B cell (primary cell): Measurements from ENCODE around the gene HIGD2A. TPM values are rescaled to one million over a fixed set of nuclear protein-coding genes. Genes with fewer than 3 reads are reported as not detected.

ENCODE experiments used
- ATAC-seq: fragments of 200-7000 bp; cut with Tn5 transposase; one replicate; pipeline ENCODE4 v1.10.0; 2021; ENCODE audit warnings: low read depth, mild to moderate bottlenecking, moderate number of reproducible peaks, moderate library complexity
- CTCF ChIA-PET: fragments of 350-600 bp; sonication (Branson Sonifier 250); formaldehyde crosslinking; loops from one replicate; lab custom pipeline; 2021; ENCODE audit warnings: antibody characterized with exemption, inconsistent platforms; lab: Charles Lee
- POLR2A ChIA-PET: fragments of 350-600 bp; sonication (Branson Sonifier 250); formaldehyde crosslinking; loops from one replicate; lab custom pipeline; 2021; ENCODE audit warnings: antibody characterized with exemption; lab: Charles Lee
- DNase-seq: peaks from one replicate; pipeline ENCODE4 v3.0.0; 2013
- H2AFZ ChIP-seq: 2 replicates; pipeline ENCODE4 v1.6.1; 2012; ENCODE audit warnings: mild to moderate bottlenecking, low read depth, low read length; ENCODE audit not compliant: insufficient read depth, poor library complexity, severe bottlenecking
- H3K27ac ChIP-seq, 2 donors: 1 replicate in 1 of 2; 2 replicates in 1 of 2; pipeline ENCODE4 v1.5.1; 2012 to 2013; ENCODE audit warnings: low read length in 2 of 2, mild to moderate bottlenecking in 2 of 2, moderate library complexity in 1 of 2
- H3K27me3 ChIP-seq, 4 experiments: fragments of 200-600 bp in 1 of 4; sonication (generic) in 1 of 4; replicated peaks in 1 of 4; 1 replicate in 2 of 4; 2 replicates in 2 of 4; pipeline versions ENCODE4 v1.6.1 to v1.7.0; 2013 to 2016; ENCODE audit warnings: low read length in 3 of 4, mild to moderate bottlenecking in 2 of 4, mixed read lengths in 1 of 4, moderate library complexity in 1 of 4; ENCODE audit not compliant: insufficient read depth in 4 of 4, control insufficient read depth in 3 of 4; ENCODE audit errors: control extremely low read depth in 1 of 4
- H3K36me3 ChIP-seq, 2 experiments: replicated peaks in 1 of 2; 1 replicate in 1 of 2; 2 replicates in 1 of 2; pipeline versions ENCODE4 v1.6.1 to v1.7.1; 2013; ENCODE audit warnings: low read length in 1 of 2; ENCODE audit not compliant: insufficient read depth in 2 of 2, control insufficient read depth in 1 of 2; ENCODE audit errors: control extremely low read depth in 1 of 2, extremely low read depth in 1 of 2
- H3K4me1 ChIP-seq, 2 donors: fragments of 200-600 bp in 1 of 2; sonication (generic) in 1 of 2; 1 replicate in 1 of 2; 2 replicates in 1 of 2; pipeline versions ENCODE4 v1.5.1 to v1.6.1; 2013 to 2017; ENCODE audit warnings: low read length in 2 of 2; ENCODE audit not compliant: control insufficient read depth in 2 of 2, insufficient read depth in 2 of 2
- H3K4me2 ChIP-seq: replicated peaks from 2 replicates; pipeline ENCODE3; 2012; ENCODE audit warnings: mild to moderate bottlenecking, low read depth, low read length; ENCODE audit not compliant: poor library complexity, severe bottlenecking
- H3K4me3 ChIP-seq, 5 experiments: fragments of 200-600 bp in 1 of 5; sonication (generic) in 1 of 5; 1 replicate in 3 of 5; 2 replicates in 2 of 5; pipeline versions ENCODE4 v1.5.1 to v1.7.0; 2011 to 2016; ENCODE audit warnings: low read length in 4 of 5, mild to moderate bottlenecking in 4 of 5, low read depth in 2 of 5, control low read depth in 1 of 5, moderate library complexity in 1 of 5; ENCODE audit not compliant: insufficient read depth in 1 of 5; ENCODE audit errors: control extremely low read depth in 1 of 5, extremely low read depth in 1 of 5
- H3K79me2 ChIP-seq: fragments of 200-600 bp; sonication (generic); one replicate; pipeline ENCODE4 v1.6.0; 2016; ENCODE audit warnings: low read length; ENCODE audit not compliant: control insufficient read depth, insufficient read depth
- H3K9ac ChIP-seq: fragments of 200-600 bp; sonication (generic); 2 replicates; pipeline ENCODE4 v1.6.1; 2017; ENCODE audit warnings: mild to moderate bottlenecking, low read length, moderate library complexity
- H3K9me3 ChIP-seq, 3 donors: one replicate each; pipeline versions ENCODE4 v1.6.1 to v1.7.1; 2013; ENCODE audit warnings: low read length in 2 of 3; ENCODE audit not compliant: control insufficient read depth in 2 of 3, insufficient read depth in 1 of 3; ENCODE audit errors: control extremely low read depth in 1 of 3
- H4K20me1 ChIP-seq: 2 replicates; pipeline ENCODE4 v1.6.0; 2012; ENCODE audit warnings: mild to moderate bottlenecking, low read length; ENCODE audit not compliant: insufficient read depth, control insufficient read depth, poor library complexity, severe bottlenecking
- H3K27ac Mint-ChIP-seq: one replicate; pipeline ENCODE4 v1.8.0; 2021; ENCODE audit warnings: mixed read lengths
- H3K27me3 Mint-ChIP-seq: one replicate; pipeline ENCODE4 v1.8.0; 2021; ENCODE audit warnings: mixed read lengths
- H3K4me1 Mint-ChIP-seq: one replicate; pipeline ENCODE4 v1.8.0; 2021; ENCODE audit warnings: mixed read lengths
- H3K4me3 Mint-ChIP-seq: one replicate; pipeline ENCODE4 v1.8.0; 2021; ENCODE audit warnings: mixed read lengths
- H3K9me3 Mint-ChIP-seq: one replicate; pipeline ENCODE4 v1.8.0; 2022; ENCODE audit warnings: mixed read lengths; ENCODE audit not compliant: insufficient read depth
- EZH2 ChIP-seq: IDR thresholded peaks from 2 replicates; pipeline ENCODE4 v1.6.1; 2012; ENCODE audit warnings: borderline replicate concordance, low read depth, mild to moderate bottlenecking, moderate library complexity, low read length; ENCODE audit not compliant: insufficient read depth, poor library complexity, severe bottlenecking
- WGBS: methylation state at CpG from one replicate; pipeline ENCODE4 v1.1.5; 2013; ENCODE audit warnings: missing lambda C conversion rate; ENCODE audit not compliant: insufficient coverage; 5-methylcytosine and 5-hydroxymethylcytosine counted together
- intact Hi-C: fragments of 100-400 bp; cut with micrococcal nuclease; formaldehyde crosslinking; loops from one replicate; pipeline ENCODE4 v1.10.0; 2022
- polyA plus RNA-seq: library from polyadenylated mRNA; depleted of rRNA; stranded (reverse); fragments of >200 nt; gene quantifications from 2 replicates; pipeline ENCODE4 v1.2.3, GENCODE V29; 2012
- total RNA-seq, 2 donors: library from RNA; stranded (reverse); fragments of 120-200 nt in 1 of 2; gene quantifications; 1 replicate in 1 of 2; 2 replicates in 1 of 2; pipeline versions ENCODE4 v1.2.3 to v1.2.4, GENCODE V29; 2013 to 2022
- TF ChIP-seq, protein P1 (sequence below): fragments of 200-600 bp; IDR thresholded peaks from one replicate; pipeline ENCODE4 v1.8.0; 2022; ENCODE audit warnings: antibody characterized with exemption, mild to moderate bottlenecking

HIGD2A gene
- total and polyA plus RNA-seq, 2 donors (not counting 1 experiment from before 2014, with no cell fraction given): 80.1 to 212 TPM

DNA sequence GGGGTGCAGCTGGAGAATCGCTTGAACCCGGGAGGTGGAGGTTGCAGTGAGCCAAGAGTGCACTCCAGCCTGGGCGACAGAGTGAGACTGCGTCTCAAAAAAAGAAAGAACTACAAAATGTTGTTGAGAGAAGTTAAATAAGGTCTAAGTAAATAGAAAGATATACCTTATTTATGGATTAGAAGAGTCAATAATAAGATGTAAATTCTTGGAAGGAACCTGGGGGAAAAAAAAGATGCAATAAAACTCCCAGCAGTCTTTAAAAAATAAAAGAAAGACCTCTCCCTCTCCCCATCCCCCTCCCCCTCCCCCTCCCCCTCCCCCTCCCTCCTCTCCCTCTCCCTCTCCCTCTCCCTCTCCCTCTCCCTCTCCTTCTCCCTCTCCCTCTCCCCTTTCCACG is 44.2 kb downstream of the HIGD2A start:
- Histone ChIP-seq H3K9ac (no peak overlapping the region), H2AFZ (no peak overlapping the region), H3K36me3 (no peaks in the 10 kb centered on the region), H3K4me1 (peaks cover 7 to 10% of the 10 kb centered on the region in 2 donors), H3K27me3 (peaks cover 0 to 3% (median 0%) of the 10 kb centered on the region in 4 experiments), H3K27ac (no peak overlapping the region), H3K4me3 (no peak overlapping the region), H4K20me1 (no peaks in the 10 kb centered on the region), H3K4me2 (no peak overlapping the region), H3K79me2 (no peaks in the 10 kb centered on the region), H3K9me3 (no peaks in the 10 kb centered on the region)
- CTCF ChIA-PET: no interaction called here
- TF ChIP-seq, protein P1, sequence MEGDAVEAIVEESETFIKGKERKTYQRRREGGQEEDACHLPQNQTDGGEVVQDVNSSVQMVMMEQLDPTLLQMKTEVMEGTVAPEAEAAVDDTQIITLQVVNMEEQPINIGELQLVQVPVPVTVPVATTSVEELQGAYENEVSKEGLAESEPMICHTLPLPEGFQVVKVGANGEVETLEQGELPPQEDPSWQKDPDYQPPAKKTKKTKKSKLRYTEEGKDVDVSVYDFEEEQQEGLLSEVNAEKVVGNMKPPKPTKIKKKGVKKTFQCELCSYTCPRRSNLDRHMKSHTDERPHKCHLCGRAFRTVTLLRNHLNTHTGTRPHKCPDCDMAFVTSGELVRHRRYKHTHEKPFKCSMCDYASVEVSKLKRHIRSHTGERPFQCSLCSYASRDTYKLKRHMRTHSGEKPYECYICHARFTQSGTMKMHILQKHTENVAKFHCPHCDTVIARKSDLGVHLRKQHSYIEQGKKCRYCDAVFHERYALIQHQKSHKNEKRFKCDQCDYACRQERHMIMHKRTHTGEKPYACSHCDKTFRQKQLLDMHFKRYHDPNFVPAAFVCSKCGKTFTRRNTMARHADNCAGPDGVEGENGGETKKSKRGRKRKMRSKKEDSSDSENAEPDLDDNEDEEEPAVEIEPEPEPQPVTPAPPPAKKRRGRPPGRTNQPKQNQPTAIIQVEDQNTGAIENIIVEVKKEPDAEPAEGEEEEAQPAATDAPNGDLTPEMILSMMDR: no peak
- TF ChIP-seq EZH2: no peak
- ATAC-seq: no peak
- DNase-seq: no peak
- Mint-ChIP-seq H3K4me1 (peaks cover 8% of the 10 kb centered on the region), H3K27ac (no peak overlapping the region), H3K4me3 (no peak overlapping the region), H3K27me3 (peaks cover 4% of the 10 kb centered on the region), H3K9me3 (no peaks in the 10 kb centered on the region)
- WGBS: 94% methylated on average over 2 of the region's 5 CpGs
- intact Hi-C loops: no loop called here
- POLR2A ChIA-PET: no interaction called here

DNA sequence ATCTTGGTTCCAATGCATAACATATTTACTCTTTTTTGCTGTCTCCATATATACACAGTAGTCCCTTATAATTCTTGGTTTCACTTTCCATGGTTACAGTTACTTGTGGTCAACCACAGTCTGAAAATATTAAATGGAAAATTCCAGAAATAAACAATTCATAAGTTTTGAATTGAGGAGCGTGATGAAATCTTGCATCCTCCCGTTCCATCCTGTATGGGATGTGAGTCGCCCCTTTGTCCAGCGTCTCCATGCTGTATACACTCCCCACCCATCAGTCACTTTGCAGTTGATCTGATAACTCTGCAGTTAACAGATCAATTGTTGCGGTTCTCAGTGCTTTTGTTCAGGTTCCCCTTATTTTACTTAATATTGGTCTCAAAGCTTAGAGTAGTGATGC is 48.1 kb downstream of the HIGD2A start:
- Mint-ChIP-seq H3K27ac (no peak overlapping the region), H3K27me3 (peaks cover 6% of the 10 kb centered on the region)

More for the DNA sequence above, 48.1 kb downstream of the HIGD2A start:
- CTCF ChIA-PET: no interaction called here
- intact Hi-C loops: no loop called here
- H3K9me3 ChIP-seq: no peaks in the 10 kb centered on the region
- peak overlapping the region in 2 of 5 experiments; percentile 15 to 47 for H3K4me3 ChIP-seq
- H3K27me3 ChIP-seq: no peaks in the 10 kb centered on the region
- peaks cover 7 to 10% of the 10 kb centered on the region in 2 donors for H3K4me1 ChIP-seq
- peak overlapping the region; percentile 55 for H3K9ac ChIP-seq
- Mint-ChIP-seq H3K9me3 (no peaks in the 10 kb centered on the region), H3K4me3 (peak overlapping the region; percentile 13), H3K4me1 (peaks cover 8% of the 10 kb centered on the region)
- DNase-seq (peak; percentile 13), ATAC-seq (no peak)
- WGBS: no CpG with 5 or more reads among the region's 5 CpGs
- H3K4me2 ChIP-seq: peak overlapping the region; percentile 67
- POLR2A ChIA-PET: no interaction called here
- TF ChIP-seq, protein P1: no peak
- TF ChIP-seq EZH2: no peak
- H4K20me1 ChIP-seq: no peaks in the 10 kb centered on the region
- H3K27ac ChIP-seq: peak overlapping the region in 1 of 2 donors; percentile 46
- H3K79me2 ChIP-seq: no peaks in the 10 kb centered on the region
- H2AFZ ChIP-seq: peak overlapping the region; percentile 66
- no peaks in the 10 kb centered on the region for H3K36me3 ChIP-seq
